ENCODE results near the gene ST3GAL3.

ST3GAL3 gene

GRCh38 chr1:43705982-43706597, 1.2 kb upstream of the ST3GAL3 start:
- no peaks in the 10 kb centered on the region for H3K9me3 ChIP-seq (ENCODE audit: insufficient read depth, low read length, severe bottlenecking)
- DNase-seq (peak; percentile 8), ATAC-seq (ENCODE audit: insufficient read depth, low read depth) (no peak)
- peak overlapping the region; percentile 95 for H3K4me2 ChIP-seq (ENCODE audit: insufficient read depth, low read length)
- peaks cover 2% of the 10 kb centered on the region; the same call in 1 of the 2 replicates for H4K20me1 ChIP-seq (ENCODE audit: insufficient read depth, low read length)
- peak overlapping the region; percentile 88 for H3K27ac ChIP-seq (ENCODE audit: low read length)
- TF ChIP-seq CTCF (IDR thresholded peaks at IDR 0.05; ENCODE audit: borderline replicate concordance, extremely low read depth, low read length, poor library complexity, severe bottlenecking): no peak
- no peak for TF ChIP-seq EZH2 (IDR thresholded peaks at IDR 0.05; ENCODE audit: borderline replicate concordance, low read depth, low read length, severe bottlenecking)
- H3K4me3 ChIP-seq (ENCODE audit: low read depth in 1 of 2, low read length in 2 of 2): peak overlapping the region; percentile 55 to 94; a peak in 3 of 4 replicates
- H2AFZ ChIP-seq (ENCODE audit: low read depth, low read length): no peak overlapping the region
- peaks cover 56% of the 10 kb centered on the region for H3K36me3 ChIP-seq (ENCODE audit: insufficient read depth, low read length)
- no peaks in the 10 kb centered on the region for H3K27me3 ChIP-seq (ENCODE audit: insufficient read depth, low read length, poor library complexity)
- H3K9ac ChIP-seq (ENCODE audit: low read depth, low read length): peak overlapping the region; percentile 84
- H3K4me1 ChIP-seq (ENCODE audit: insufficient read depth, low read length): peaks cover 32% of the 10 kb centered on the region
- H3K79me2 ChIP-seq (ENCODE audit: insufficient read depth, low read length): peaks cover 37% of the 10 kb centered on the region

GRCh38 chr1:43706598-43707189, 642 bp upstream of the ST3GAL3 start:
- TF ChIP-seq CTCF (IDR thresholded peaks at IDR 0.05; ENCODE audit: borderline replicate concordance, extremely low read depth, low read length, poor library complexity, severe bottlenecking) (no peak), EZH2 (IDR thresholded peaks at IDR 0.05; ENCODE audit: borderline replicate concordance, low read depth, low read length, severe bottlenecking) (no peak)
- Histone ChIP-seq H2AFZ (ENCODE audit: low read depth, low read length) (peak overlapping the region; percentile 93), H3K79me2 (ENCODE audit: insufficient read depth, low read length) (peaks cover 39% of the 10 kb centered on the region), H3K4me3 (ENCODE audit: low read depth in 1 of 2, low read length in 2 of 2) (peak overlapping the region; percentile 55 to 94; a peak in 3 of 4 replicates), H3K27ac (ENCODE audit: low read length) (peak overlapping the region; percentile 88), H3K4me2 (ENCODE audit: insufficient read depth, low read length) (peak overlapping the region; percentile 95), H3K9ac (ENCODE audit: low read depth, low read length) (peak overlapping the region; percentile 84), H3K36me3 (ENCODE audit: insufficient read depth, low read length) (peaks cover 51% of the 10 kb centered on the region), H4K20me1 (ENCODE audit: insufficient read depth, low read length) (peaks cover 2% of the 10 kb centered on the region; the same call in 1 of the 2 replicates), H3K9me3 (ENCODE audit: insufficient read depth, low read length, severe bottlenecking) (no peaks in the 10 kb centered on the region), H3K27me3 (ENCODE audit: insufficient read depth, low read length, poor library complexity) (no peaks in the 10 kb centered on the region), H3K4me1 (ENCODE audit: insufficient read depth, low read length) (peaks cover 32% of the 10 kb centered on the region)
- ATAC-seq (ENCODE audit: insufficient read depth, low read depth): no peak
- DNase-seq: peak; percentile 33

- Histone ChIP-seq H3K79me2 (ENCODE audit: insufficient read depth, low read length) (peaks cover 51% of the 10 kb centered on the region), H3K4me1 (ENCODE audit: insufficient read depth, low read length) (peaks cover 32% of the 10 kb centered on the region), H3K4me3 (ENCODE audit: low read depth in 1 of 2, low read length in 2 of 2) (peak overlapping the region; percentile 60 to 94; a peak in 3 of 4 replicates), H4K20me1 (ENCODE audit: insufficient read depth, low read length) (peaks cover 6% of the 10 kb centered on the region; the same call in 1 of the 2 replicates), H3K9ac (ENCODE audit: low read depth, low read length) (peak overlapping the region; percentile 84), H3K36me3 (ENCODE audit: insufficient read depth, low read length) (peaks cover 47% of the 10 kb centered on the region), H3K9me3 (ENCODE audit: insufficient read depth, low read length, severe bottlenecking) (no peaks in the 10 kb centered on the region), H3K27ac (ENCODE audit: low read length) (peak overlapping the region; percentile 88), H3K27me3 (ENCODE audit: insufficient read depth, low read length, poor library complexity) (no peaks in the 10 kb centered on the region), H2AFZ (ENCODE audit: low read depth, low read length) (peak overlapping the region; percentile 83), H3K4me2 (ENCODE audit: insufficient read depth, low read length) (peak overlapping the region; percentile 95)
- ATAC-seq (ENCODE audit: insufficient read depth, low read depth) (no peak; the same call in 2 of the 3 replicates), DNase-seq (peak; percentile 43)
- no peak for TF ChIP-seq CTCF (IDR thresholded peaks at IDR 0.05; ENCODE audit: borderline replicate concordance, extremely low read depth, low read length, poor library complexity, severe bottlenecking)
Observed at GRCh38 chr1:43708002-43708410, 670 bp downstream of the ST3GAL3 start.

Data from DND-41 (cell line).